Sigmoid colon (tissue), 7 donors: ENCODE measurements around the gene MAPKAP1. TPM values are rescaled to one million over a fixed set of nuclear protein-coding genes. Genes with fewer than 3 reads are reported as not detected.

Experiments used
- DNase-seq: peaks from one replicate; pipeline ENCODE4 v3.0.0-alpha.2; 2019
- H3K27ac ChIP-seq, 4 donors: fragments of 200-600 bp; sonication (generic); one replicate each; pipeline ENCODE4 v1.5.1; 2016 to 2019; ENCODE audit warnings: mild to moderate bottlenecking in 1 of 4
- H3K27me3 ChIP-seq, 3 donors: fragments of 200-600 bp; sonication (generic); one replicate each; pipeline ENCODE4 v1.5.1; 2019; ENCODE audit warnings: mild to moderate bottlenecking in 1 of 3
- H3K36me3 ChIP-seq, 4 donors: fragments of 200-600 bp; sonication (generic); one replicate each; pipeline ENCODE4 v1.5.1; 2016 to 2019
- H3K4me1 ChIP-seq, 4 donors: fragments of 200-600 bp; sonication (generic); one replicate each; pipeline ENCODE4 v1.5.1; 2017 to 2019
- H3K4me3 ChIP-seq, 4 donors: fragments of 200-600 bp; sonication (generic); one replicate each; pipeline ENCODE4 v1.5.1; 2017 to 2019; ENCODE audit warnings: mild to moderate bottlenecking in 2 of 4, moderate library complexity in 1 of 4
- H3K9me3 ChIP-seq, 4 donors: fragments of 200-600 bp in 3 of 4; sonication (generic) in 3 of 4; one replicate each; pipeline versions ENCODE4 v1.5.1 to v1.6.1; 2013 to 2019
- EP300 ChIP-seq, 4 donors: sonication (generic); formaldehyde crosslinking; IDR thresholded peaks; one replicate each; pipeline ENCODE4 v1.6.1; 2017; ENCODE audit warnings: antibody characterized with exemption in 4 of 4
- POLR2A ChIP-seq, 2 donors: fragments of 450-650 bp; IDR thresholded peaks; one replicate each; pipeline ENCODE4 v1.6.1; 2016; ENCODE audit warnings: antibody characterized with exemption in 2 of 2, mild to moderate bottlenecking in 2 of 2, moderate library complexity in 2 of 2
- POLR2AphosphoS5 ChIP-seq, 4 donors: sonication (generic); formaldehyde crosslinking; IDR thresholded peaks; one replicate each; pipeline ENCODE4 v1.6.1; 2017; ENCODE audit warnings: antibody characterized with exemption in 4 of 4
- WGBS, 2 donors: extraction: QIAGEN DNeasy Blood & Tissue Kit; methylation state at CpG; one replicate each; pipeline ENCODE4 v1.1.7; 2013; 5-methylcytosine and 5-hydroxymethylcytosine counted together
- intact Hi-C: fragments of 100-400 bp; cut with DNase I; formaldehyde crosslinking; loops from one replicate; pipeline ENCODE4 v1.15.1; 2023
- polyA plus RNA-seq, 3 donors: library from polyadenylated mRNA; stranded (reverse); fragments of 200-250 nt; gene quantifications; one replicate each; pipeline ENCODE4 v1.2.3, GENCODE V29; 2013
- total RNA-seq, 4 donors: library from RNA; depleted of rRNA; stranded (reverse); fragments of >200 nt; gene quantifications; one replicate each; pipeline ENCODE4 v1.1.0, GENCODE V29; 2016
- TF ChIP-seq, protein P1 (sequence below), 4 experiments: fragments of 450-650 bp in 3 of 4; fragments of 200-600 bp in 1 of 4; IDR thresholded peaks; one replicate each; pipeline ENCODE4 v1.5.1; 2016 to 2019; ENCODE audit warnings: antibody characterized with exemption in 4 of 4, mild to moderate bottlenecking in 3 of 4, moderate library complexity in 2 of 4
- donor health status: healthy with polysubstance abuse.
- donor health status: Bipolar disorder and iron deficiency.
- donor health status: healthy.

The MAPKAP1 gene
- total and polyA plus RNA-seq, 7 donors: 37.2 to 155 (median 84.3) TPM

DNA sequence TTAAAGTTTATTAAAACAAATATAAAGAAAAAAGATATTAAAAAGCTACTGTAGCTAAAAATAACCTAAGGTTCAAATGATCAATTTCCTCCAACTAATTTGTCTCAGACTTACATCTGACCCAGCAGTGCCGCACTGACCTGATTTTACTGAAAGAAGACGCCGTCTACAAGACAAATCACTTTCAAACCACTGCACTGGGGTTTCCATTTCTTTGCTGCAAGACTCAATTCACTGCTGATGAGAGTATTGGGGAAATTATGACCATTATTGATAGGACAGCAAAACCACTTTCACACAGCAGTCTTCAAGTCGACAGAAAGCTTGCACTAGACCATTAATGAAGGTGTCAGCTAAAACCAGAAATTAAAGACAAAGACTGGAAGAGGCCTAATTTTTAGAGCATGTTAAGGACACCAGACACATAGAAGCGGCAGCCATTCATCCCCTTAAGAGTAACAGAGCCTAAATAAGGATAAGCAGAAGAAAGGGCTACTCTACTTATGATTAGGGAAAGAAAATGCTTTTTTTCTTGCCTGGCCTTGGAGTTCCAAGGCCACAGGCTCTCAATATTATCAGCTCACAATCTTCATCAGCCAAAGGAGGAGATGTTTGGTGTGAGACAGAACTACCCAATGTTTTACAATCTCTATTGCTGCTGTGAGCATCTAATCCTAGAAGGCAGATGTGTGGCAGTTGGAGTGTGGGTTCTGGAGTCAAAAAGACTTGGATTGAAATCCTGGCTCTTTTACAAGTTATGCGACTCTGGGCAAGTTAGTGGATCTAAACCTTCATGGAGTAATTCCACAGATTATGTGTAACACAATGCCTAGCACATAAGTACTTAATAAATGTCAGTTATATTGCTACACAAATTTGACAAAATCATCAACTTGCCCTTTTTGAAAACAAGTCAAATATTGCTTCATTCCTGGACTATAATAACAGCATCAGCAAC, 190.7 kb downstream of the MAPKAP1 start:
- TF ChIP-seq POLR2A (IDR thresholded peaks at IDR 0.05): no peak
- TF ChIP-seq POLR2AphosphoS5 (IDR thresholded peaks at IDR 0.05): no peak
- TF ChIP-seq, protein P1, sequence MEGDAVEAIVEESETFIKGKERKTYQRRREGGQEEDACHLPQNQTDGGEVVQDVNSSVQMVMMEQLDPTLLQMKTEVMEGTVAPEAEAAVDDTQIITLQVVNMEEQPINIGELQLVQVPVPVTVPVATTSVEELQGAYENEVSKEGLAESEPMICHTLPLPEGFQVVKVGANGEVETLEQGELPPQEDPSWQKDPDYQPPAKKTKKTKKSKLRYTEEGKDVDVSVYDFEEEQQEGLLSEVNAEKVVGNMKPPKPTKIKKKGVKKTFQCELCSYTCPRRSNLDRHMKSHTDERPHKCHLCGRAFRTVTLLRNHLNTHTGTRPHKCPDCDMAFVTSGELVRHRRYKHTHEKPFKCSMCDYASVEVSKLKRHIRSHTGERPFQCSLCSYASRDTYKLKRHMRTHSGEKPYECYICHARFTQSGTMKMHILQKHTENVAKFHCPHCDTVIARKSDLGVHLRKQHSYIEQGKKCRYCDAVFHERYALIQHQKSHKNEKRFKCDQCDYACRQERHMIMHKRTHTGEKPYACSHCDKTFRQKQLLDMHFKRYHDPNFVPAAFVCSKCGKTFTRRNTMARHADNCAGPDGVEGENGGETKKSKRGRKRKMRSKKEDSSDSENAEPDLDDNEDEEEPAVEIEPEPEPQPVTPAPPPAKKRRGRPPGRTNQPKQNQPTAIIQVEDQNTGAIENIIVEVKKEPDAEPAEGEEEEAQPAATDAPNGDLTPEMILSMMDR (IDR thresholded peaks at IDR 0.05): no peak
- TF ChIP-seq EP300 (IDR thresholded peaks at IDR 0.05): no peak
- H3K9me3 ChIP-seq: no peaks in the 10 kb centered on the region
- WGBS, 2 donors: 92 to 94% methylated on average over 6 of the region's 6 CpGs
- peaks cover 0 to 68% (median 52%) of the 10 kb centered on the region in 4 donors for H3K4me1 ChIP-seq
- H3K27ac ChIP-seq: peak overlapping the region in 2 of 4 donors; percentile 9
- DNase-seq: no peak
- no peak overlapping the region for H3K4me3 ChIP-seq
- intact Hi-C loops: no loop called here
- H3K36me3 ChIP-seq: no peaks in the 10 kb centered on the region
- H3K27me3 ChIP-seq: no peaks in the 10 kb centered on the region

DNA sequence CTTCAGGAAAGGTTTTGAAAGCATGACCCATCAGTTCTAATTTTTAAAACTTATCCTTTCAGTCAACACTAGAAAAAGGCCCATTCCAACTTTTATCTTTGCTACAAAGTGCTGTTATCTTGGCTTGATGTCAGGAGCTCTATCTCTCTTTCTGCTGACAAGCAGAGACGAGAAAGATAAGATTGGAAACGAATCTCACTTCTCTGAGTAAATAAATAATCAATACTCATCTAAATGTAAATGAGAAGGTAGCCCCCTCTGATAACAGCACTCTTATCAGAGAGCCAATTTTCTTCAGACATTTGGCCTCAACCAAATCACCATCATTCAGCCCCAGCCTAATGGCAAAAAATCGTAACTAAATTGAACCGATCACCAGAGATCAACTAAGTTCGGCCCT, 191.7 kb downstream of the MAPKAP1 start:
- intact Hi-C loops: no loop called here
- no peaks in the 10 kb centered on the region for H3K36me3 ChIP-seq
- H3K27me3 ChIP-seq: no peaks in the 10 kb centered on the region
- no peak overlapping the region for H3K4me3 ChIP-seq
- peak overlapping the region in 3 of 4 donors; percentile 18 to 84 (median 78) for H3K27ac ChIP-seq
- TF ChIP-seq POLR2A (IDR thresholded peaks at IDR 0.05) (no peak), EP300 (IDR thresholded peaks at IDR 0.05) (no peak)
- WGBS, 2 donors: 80 to 85% methylated on average over 5 of the region's 5 CpGs
- H3K4me1 ChIP-seq: peaks cover 0 to 68% (median 56%) of the 10 kb centered on the region in 4 donors
- DNase-seq: no peak
- no peaks in the 10 kb centered on the region for H3K9me3 ChIP-seq

- H3K27ac ChIP-seq: peak overlapping the region in 3 of 4 donors; percentile 70 to 84 (median 78)
- no peaks in the 10 kb centered on the region for H3K27me3 ChIP-seq
- H3K4me3 ChIP-seq: no peak overlapping the region
- 95 to 97% methylated on average over 4 of the region's 4 CpGs for WGBS, 2 donors
- H3K9me3 ChIP-seq: no peaks in the 10 kb centered on the region
- H3K4me1 ChIP-seq: peaks cover 0 to 73% (median 63%) of the 10 kb centered on the region in 4 donors
- H3K36me3 ChIP-seq: no peaks in the 10 kb centered on the region
- intact Hi-C loops: no loop called here
- no peak for DNase-seq
- TF ChIP-seq POLR2A (IDR thresholded peaks at IDR 0.05): no peak
- TF ChIP-seq, protein P1 (IDR thresholded peaks at IDR 0.05): no peak
- TF ChIP-seq POLR2AphosphoS5 (IDR thresholded peaks at IDR 0.05): no peak
- no peak for TF ChIP-seq EP300 (IDR thresholded peaks at IDR 0.05)
Observed at GRCh38 chr9:125514468-125514867, 192.5 kb downstream of the MAPKAP1 start.

DNA sequence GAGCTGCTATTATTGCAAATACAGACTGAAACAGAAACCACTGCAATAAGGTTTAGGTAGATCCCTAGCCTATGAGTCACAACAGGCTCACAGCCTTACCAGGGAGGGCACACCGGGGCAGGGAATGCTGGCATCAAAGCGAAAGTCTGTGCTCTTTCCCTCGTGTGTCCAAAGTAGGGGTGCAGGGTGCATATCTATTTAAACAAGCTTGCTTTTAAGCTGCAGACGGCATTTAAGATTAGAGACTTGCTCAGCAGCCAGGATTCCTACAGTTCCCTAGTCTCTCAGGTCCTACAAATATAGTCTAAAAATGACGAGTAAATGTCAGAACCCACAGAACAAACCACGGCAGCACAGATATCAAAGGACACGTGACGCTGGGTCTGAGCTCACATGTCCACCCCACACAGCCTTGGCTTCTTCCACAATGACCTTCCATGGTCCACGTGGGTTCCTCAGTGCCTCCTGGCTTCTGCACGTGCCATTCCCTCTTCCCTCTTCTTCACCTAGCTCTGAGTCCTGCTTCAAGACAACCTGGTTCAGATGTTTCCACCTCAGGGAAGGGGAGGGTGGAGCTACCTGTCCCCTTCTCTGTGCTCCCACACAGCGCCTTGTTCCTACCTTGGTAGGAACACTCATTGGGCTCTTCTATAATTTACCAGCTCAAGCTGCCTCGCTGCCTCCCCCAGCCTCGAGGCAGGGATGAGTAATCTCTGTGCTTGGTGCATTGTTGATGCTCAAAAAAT, 193.2 kb downstream of the MAPKAP1 start:
- Histone ChIP-seq H3K36me3 (no peaks in the 10 kb centered on the region), H3K27me3 (no peaks in the 10 kb centered on the region), H3K27ac (peak overlapping the region in 3 of 4 donors; percentile 70 to 84 (median 78)), H3K4me3 (peak overlapping the region in 3 of 4 donors; percentile 26 to 33 (median 29)), H3K4me1 (peaks cover 0 to 79% (median 67%) of the 10 kb centered on the region in 4 donors), H3K9me3 (no peaks in the 10 kb centered on the region)
- no peak for DNase-seq
- 52 to 69% methylated on average over 13 of the region's 13 CpGs for WGBS, 2 donors
- TF ChIP-seq POLR2AphosphoS5 (IDR thresholded peaks at IDR 0.05) (peak in 2 of 4 donors; percentile 22 to 27), EP300 (IDR thresholded peaks at IDR 0.05) (no peak), POLR2A (IDR thresholded peaks at IDR 0.05) (no peak)
- TF ChIP-seq, protein P1 (IDR thresholded peaks at IDR 0.05): no peak
- intact Hi-C loops: no loop called here

DNA sequence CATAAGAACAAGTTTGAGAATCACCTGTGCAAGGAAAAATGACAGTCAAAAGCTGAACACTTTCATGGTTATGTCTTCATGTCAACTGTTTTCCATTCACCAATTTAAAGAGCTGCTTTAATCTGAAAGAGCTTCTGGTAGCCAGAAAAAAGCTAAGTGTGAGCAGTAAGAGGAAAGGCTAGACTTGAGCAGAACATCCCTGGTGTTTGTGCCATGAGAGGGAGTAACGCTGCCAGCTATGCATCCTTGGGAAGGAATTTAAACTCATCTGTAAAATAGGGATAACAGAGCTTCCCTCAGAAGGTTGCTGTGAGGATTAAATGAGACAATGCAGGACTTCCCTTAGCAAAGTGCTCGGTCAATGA, 193.7 kb downstream of the MAPKAP1 start:
- Histone ChIP-seq H3K27ac (peak overlapping the region in 3 of 4 donors; percentile 70 to 84 (median 78)), H3K27me3 (no peaks in the 10 kb centered on the region), H3K9me3 (no peaks in the 10 kb centered on the region), H3K36me3 (no peaks in the 10 kb centered on the region), H3K4me3 (peak overlapping the region in 3 of 4 donors; percentile 26 to 33 (median 29)), H3K4me1 (peaks cover 0 to 83% (median 68%) of the 10 kb centered on the region in 4 donors)
- no peak for DNase-seq
- TF ChIP-seq POLR2AphosphoS5 (IDR thresholded peaks at IDR 0.05): no peak
- TF ChIP-seq POLR2A (IDR thresholded peaks at IDR 0.05): no peak
- TF ChIP-seq, protein P1 (IDR thresholded peaks at IDR 0.05): no peak
- TF ChIP-seq EP300 (IDR thresholded peaks at IDR 0.05): no peak
- intact Hi-C loops: no loop called here
- WGBS, 2 donors: 40 to 53% methylated on average over 2 of the region's 2 CpGs
